Caco-2 (cell line): ENCODE data around the gene USH2A. TPM values are rescaled to one million over a fixed set of nuclear protein-coding genes. Genes with fewer than 3 reads are reported as not detected.

ENCODE experiments used
- Bru-seq: library from RNA; stranded (reverse); fragments of 400-500 nt; gene quantifications from one replicate; lab custom pipeline; 2021; lab: Mats Ljungman, UMichigan
- BruChase-seq, 2 experiments: library from RNA; stranded (reverse); fragments of 400-500 nt; gene quantifications; one replicate each; lab custom pipeline; 2021; lab: Mats Ljungman, UMichigan
- BruUV-seq: library from RNA; stranded (reverse); fragments of 400-500 nt; replicated peaks from 2 replicates; lab custom pipeline; 2021; lab: Mats Ljungman, UMichigan
- CTCF ChIA-PET: fragments of 300-600 bp; sonication (Branson Sonifier 250); formaldehyde crosslinking; loops from one replicate; lab custom pipeline; 2022; ENCODE audit warnings: antibody characterized with exemption; lab: Charles Lee
- POLR2A ChIA-PET: fragments of 300-600 bp; sonication (Branson Sonifier 250); formaldehyde crosslinking; loops from one replicate; lab custom pipeline; 2022; ENCODE audit warnings: antibody characterized with exemption; lab: Charles Lee
- DNase-seq, 2 experiments: peaks; one replicate each; pipeline versions ENCODE4 v3.0.0 to v3.0.0-alpha.2; 2020 to 2022
- H3K27me3 ChIP-seq: replicated peaks from 2 replicates; pipeline ENCODE4 v1.6.0; 2011; ENCODE audit warnings: low read length; ENCODE audit not compliant: control insufficient read depth, insufficient read depth
- H3K36me3 ChIP-seq: 2 replicates; pipeline ENCODE4 v1.5.1; 2011; ENCODE audit warnings: low read length; ENCODE audit not compliant: control insufficient read depth, insufficient read depth
- H3K4me1 ChIP-seq: fragments of 250-450 bp; sonication (Bioruptor Pico); 2 replicates; pipeline ENCODE4 v1.5.1; 2020; ENCODE audit warnings: mild to moderate bottlenecking
- H3K4me3 ChIP-seq: 2 replicates; pipeline ENCODE4 v1.5.1; 2011; ENCODE audit warnings: low read depth, mild to moderate bottlenecking, control low read depth, low read length
- H3K9me3 ChIP-seq: fragments of 250-450 bp; sonication (Bioruptor Pico); 2 replicates; pipeline ENCODE4 v1.5.1; 2020; ENCODE audit warnings: mild to moderate bottlenecking, moderate library complexity
- H3K27ac Mint-ChIP-seq: one replicate; pipeline ENCODE4 v1.8.0; 2022; ENCODE audit warnings: mixed read lengths; ENCODE audit not compliant: unreplicated experiment
- H3K27me3 Mint-ChIP-seq: one replicate; pipeline ENCODE4 v1.8.0; 2022; ENCODE audit warnings: mixed read lengths; ENCODE audit not compliant: insufficient read depth, unreplicated experiment
- H3K36me3 Mint-ChIP-seq: one replicate; pipeline ENCODE4 v1.8.0; 2022; ENCODE audit warnings: mild to moderate bottlenecking, mixed read lengths; ENCODE audit not compliant: insufficient read depth, unreplicated experiment
- H3K4me1 Mint-ChIP-seq: one replicate; pipeline ENCODE4 v1.8.0; 2022; ENCODE audit warnings: low read depth, mixed read lengths; ENCODE audit not compliant: unreplicated experiment
- H3K4me3 Mint-ChIP-seq: one replicate; pipeline ENCODE4 v1.8.0; 2022; ENCODE audit warnings: mild to moderate bottlenecking, moderate library complexity, mixed read lengths; ENCODE audit not compliant: unreplicated experiment
- H3K9me3 Mint-ChIP-seq: one replicate; pipeline ENCODE4 v1.8.0; 2022; ENCODE audit warnings: mixed read lengths; ENCODE audit not compliant: unreplicated experiment
- intact Hi-C: fragments of 100-400 bp; cut with micrococcal nuclease; formaldehyde crosslinking; loops from one replicate; pipeline ENCODE4 v1.10.0; 2022; ENCODE audit not compliant: unreplicated experiment
- long read RNA-seq: library from polyadenylated mRNA; stranded (forward); transcript quantifications from one replicate; pipeline ENCODE4 v2.0.0, GENCODE V29; 2022
- total RNA-seq: library from RNA; stranded (reverse); gene quantifications from 2 replicates; pipeline ENCODE4 v1.2.3, GENCODE V29; 2022
- TF ChIP-seq, protein P1 (sequence below), 2 experiments: fragments of 200-600 bp in 1 of 2; IDR thresholded peaks; 1 replicate in 1 of 2; 2 replicates in 1 of 2; pipeline versions ENCODE4 v1.5.1 to v1.8.0; 2011 to 2022; ENCODE audit warnings: antibody characterized with exemption in 1 of 2, control low read depth in 1 of 2, inconsistent platforms in 1 of 2, low read depth in 1 of 2, low read length in 1 of 2, mild to moderate bottlenecking in 1 of 2, moderate library complexity in 1 of 2; ENCODE audit not compliant: insufficient read depth in 1 of 2, severe bottlenecking in 1 of 2, unreplicated experiment in 1 of 2

USH2A gene, protein sequence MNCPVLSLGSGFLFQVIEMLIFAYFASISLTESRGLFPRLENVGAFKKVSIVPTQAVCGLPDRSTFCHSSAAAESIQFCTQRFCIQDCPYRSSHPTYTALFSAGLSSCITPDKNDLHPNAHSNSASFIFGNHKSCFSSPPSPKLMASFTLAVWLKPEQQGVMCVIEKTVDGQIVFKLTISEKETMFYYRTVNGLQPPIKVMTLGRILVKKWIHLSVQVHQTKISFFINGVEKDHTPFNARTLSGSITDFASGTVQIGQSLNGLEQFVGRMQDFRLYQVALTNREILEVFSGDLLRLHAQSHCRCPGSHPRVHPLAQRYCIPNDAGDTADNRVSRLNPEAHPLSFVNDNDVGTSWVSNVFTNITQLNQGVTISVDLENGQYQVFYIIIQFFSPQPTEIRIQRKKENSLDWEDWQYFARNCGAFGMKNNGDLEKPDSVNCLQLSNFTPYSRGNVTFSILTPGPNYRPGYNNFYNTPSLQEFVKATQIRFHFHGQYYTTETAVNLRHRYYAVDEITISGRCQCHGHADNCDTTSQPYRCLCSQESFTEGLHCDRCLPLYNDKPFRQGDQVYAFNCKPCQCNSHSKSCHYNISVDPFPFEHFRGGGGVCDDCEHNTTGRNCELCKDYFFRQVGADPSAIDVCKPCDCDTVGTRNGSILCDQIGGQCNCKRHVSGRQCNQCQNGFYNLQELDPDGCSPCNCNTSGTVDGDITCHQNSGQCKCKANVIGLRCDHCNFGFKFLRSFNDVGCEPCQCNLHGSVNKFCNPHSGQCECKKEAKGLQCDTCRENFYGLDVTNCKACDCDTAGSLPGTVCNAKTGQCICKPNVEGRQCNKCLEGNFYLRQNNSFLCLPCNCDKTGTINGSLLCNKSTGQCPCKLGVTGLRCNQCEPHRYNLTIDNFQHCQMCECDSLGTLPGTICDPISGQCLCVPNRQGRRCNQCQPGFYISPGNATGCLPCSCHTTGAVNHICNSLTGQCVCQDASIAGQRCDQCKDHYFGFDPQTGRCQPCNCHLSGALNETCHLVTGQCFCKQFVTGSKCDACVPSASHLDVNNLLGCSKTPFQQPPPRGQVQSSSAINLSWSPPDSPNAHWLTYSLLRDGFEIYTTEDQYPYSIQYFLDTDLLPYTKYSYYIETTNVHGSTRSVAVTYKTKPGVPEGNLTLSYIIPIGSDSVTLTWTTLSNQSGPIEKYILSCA (N-terminal part only)
- total RNA-seq (0.11 and 0.26 TPM in 2 replicates), Bru-seq, nascent RNA (percentile 11 among the genes with signal in this experiment), BruChase-seq, experiment 1, labeled RNA remaining after a 2-hour chase (percentile 15 among the genes with signal in this experiment), BruChase-seq, experiment 2, labeled RNA remaining after a 6-hour chase (percentile 11 among the genes with signal in this experiment)
- long read RNA-seq, partial matches to known transcripts: 0 of 1 reads
- long read RNA-seq, other reads (novel, unspliced or antisense): 1 of 1 reads

DNA sequence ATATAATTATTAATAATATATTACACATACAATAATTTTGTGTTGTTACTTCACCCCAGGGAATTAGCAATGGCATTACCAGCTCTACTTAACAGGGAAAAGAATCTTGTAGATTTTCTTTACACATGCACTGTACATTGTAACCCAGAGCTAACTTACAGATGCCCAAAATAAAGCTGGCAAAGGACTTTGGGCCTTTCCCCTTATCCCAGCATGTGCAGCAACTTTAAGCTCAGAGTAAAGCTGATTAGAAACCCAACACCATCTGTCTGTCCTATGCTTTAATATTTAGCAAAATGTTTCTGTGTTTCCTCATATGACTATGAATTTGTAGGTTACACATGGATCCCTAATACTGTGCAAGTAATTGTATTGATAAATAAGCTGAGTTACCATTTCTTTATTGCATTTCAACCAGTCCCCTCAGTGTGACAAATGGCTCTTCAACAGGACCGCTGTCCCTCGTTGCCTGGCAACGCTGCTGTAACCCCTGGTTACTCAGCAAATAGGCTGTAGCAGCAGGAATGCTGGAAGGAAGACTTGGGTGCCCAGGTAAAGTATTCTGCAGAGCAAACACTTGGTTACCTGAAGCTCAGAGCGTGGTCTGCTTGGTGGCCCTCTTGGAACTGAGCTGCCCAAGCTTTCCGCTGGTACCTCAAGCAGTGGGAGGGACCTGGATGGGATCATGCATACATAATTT lies at the start of gene USH2A:
USH2A (minus strand) TSS at position 628 of the 700 bp plus-strand sequence. CDS start 1,112 bp downstream, outside the sequence.
- Histone ChIP-seq H3K4me3 (no peak within 1 kb of the TSS), H3K9me3 (no peaks in the 10 kb centered on the region), H3K36me3 (no peaks in the 10 kb centered on the region), H3K4me1 (peaks cover 20% of the 10 kb centered on the region), H3K27me3 (no peaks in the 10 kb centered on the region)
- intact Hi-C loops: loop anchor here (10.0 kb wide), 1 partner anchor 198 kb away; no protein-coding TSS in a partner anchor
- Mint-ChIP-seq H3K4me3 (no peak within 1 kb of the TSS), H3K27ac (no peak within 1 kb of the TSS), H3K4me1 (peaks cover 6% of the 10 kb centered on the region), H3K9me3 (no peaks in the 10 kb centered on the region), H3K27me3 (no peaks in the 10 kb centered on the region), H3K36me3 (no peaks in the 10 kb centered on the region)
- ChIA-PET CTCF (no interaction called here), POLR2A (no interaction called here)
- TF ChIP-seq, protein P1, sequence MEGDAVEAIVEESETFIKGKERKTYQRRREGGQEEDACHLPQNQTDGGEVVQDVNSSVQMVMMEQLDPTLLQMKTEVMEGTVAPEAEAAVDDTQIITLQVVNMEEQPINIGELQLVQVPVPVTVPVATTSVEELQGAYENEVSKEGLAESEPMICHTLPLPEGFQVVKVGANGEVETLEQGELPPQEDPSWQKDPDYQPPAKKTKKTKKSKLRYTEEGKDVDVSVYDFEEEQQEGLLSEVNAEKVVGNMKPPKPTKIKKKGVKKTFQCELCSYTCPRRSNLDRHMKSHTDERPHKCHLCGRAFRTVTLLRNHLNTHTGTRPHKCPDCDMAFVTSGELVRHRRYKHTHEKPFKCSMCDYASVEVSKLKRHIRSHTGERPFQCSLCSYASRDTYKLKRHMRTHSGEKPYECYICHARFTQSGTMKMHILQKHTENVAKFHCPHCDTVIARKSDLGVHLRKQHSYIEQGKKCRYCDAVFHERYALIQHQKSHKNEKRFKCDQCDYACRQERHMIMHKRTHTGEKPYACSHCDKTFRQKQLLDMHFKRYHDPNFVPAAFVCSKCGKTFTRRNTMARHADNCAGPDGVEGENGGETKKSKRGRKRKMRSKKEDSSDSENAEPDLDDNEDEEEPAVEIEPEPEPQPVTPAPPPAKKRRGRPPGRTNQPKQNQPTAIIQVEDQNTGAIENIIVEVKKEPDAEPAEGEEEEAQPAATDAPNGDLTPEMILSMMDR (IDR thresholded peaks at IDR 0.05; ENCODE audit: insufficient read depth in 1 of 2, low read depth in 1 of 2, low read length in 1 of 2, severe bottlenecking in 1 of 2, unreplicated experiment in 1 of 2): no peak
- peak; percentile 15 to 43 for DNase-seq
- no TSS peak for BruUV-seq

GRCh38 chr1:216466162-216466801 lies 43.0 kb upstream of the USH2A start:
- ChIA-PET POLR2A (no interaction called here), CTCF (no interaction called here)
- H3K4me3 ChIP-seq: no peak overlapping the region
- intact Hi-C loops: loop anchor here (1.0 to 2.0 kb wide), 2 partner anchors 63 to 196 kb away; no protein-coding TSS in a partner anchor
- no peaks in the 10 kb centered on the region for H3K36me3 ChIP-seq
- BruUV-seq: no TSS peak
- H3K27me3 ChIP-seq: no peaks in the 10 kb centered on the region
- no peaks in the 10 kb centered on the region for H3K9me3 ChIP-seq
- H3K27me3 Mint-ChIP-seq: no peaks in the 10 kb centered on the region
- peak overlapping the region; percentile 23 for H3K4me3 Mint-ChIP-seq
- TF ChIP-seq, protein P1 (IDR thresholded peaks at IDR 0.05; ENCODE audit: insufficient read depth in 1 of 2, low read depth in 1 of 2, low read length in 1 of 2, severe bottlenecking in 1 of 2, unreplicated experiment in 1 of 2): no peak
- H3K4me1 ChIP-seq: peaks cover 53% of the 10 kb centered on the region
- DNase-seq: no peak
- peaks cover 7% of the 10 kb centered on the region for H3K9me3 Mint-ChIP-seq
- peaks cover 5% of the 10 kb centered on the region for H3K36me3 Mint-ChIP-seq
- H3K4me1 Mint-ChIP-seq: peaks cover 31% of the 10 kb centered on the region
- no peak overlapping the region for H3K27ac Mint-ChIP-seq
